ENCODE results near the gene ATXN2L.

Gene ATXN2L

GRCh38 chr16:28866454-28866804 lies 43.6 kb downstream of the ATXN2L start:
- TF ChIP-seq FOXP2 (optimal IDR thresholded peaks at IDR 0.05; ENCODE audit: borderline replicate concordance, extremely low read depth, extremely low read length, insufficient read depth) (no peak), SIN3A (IDR thresholded peaks at IDR 0.05; ENCODE audit: borderline replicate concordance, insufficient read depth, low read length) (no peak), POLR2AphosphoS5 (IDR thresholded peaks at IDR 0.05; ENCODE audit: low read depth, low read length) (no peak), TAF1 (IDR thresholded peaks at IDR 0.05; ENCODE audit: borderline replicate concordance, insufficient read depth, low read length) (no peak), REST (IDR thresholded peaks at IDR 0.05; ENCODE audit: insufficient read depth in 1 of 2, low read depth in 2 of 2, low read length in 2 of 2) (no peak)

GRCh38 chr16:28867241-28867640 lies 44.4 kb downstream of the ATXN2L start:
- TF ChIP-seq POLR2AphosphoS5 (IDR thresholded peaks at IDR 0.05; ENCODE audit: low read depth, low read length): no peak
- TF ChIP-seq SIN3A (IDR thresholded peaks at IDR 0.05; ENCODE audit: borderline replicate concordance, insufficient read depth, low read length): no peak
- no peak for TF ChIP-seq FOXP2 (optimal IDR thresholded peaks at IDR 0.05; ENCODE audit: borderline replicate concordance, extremely low read depth, extremely low read length, insufficient read depth)
- no peak for TF ChIP-seq TAF1 (IDR thresholded peaks at IDR 0.05; ENCODE audit: borderline replicate concordance, insufficient read depth, low read length)
- no peak for TF ChIP-seq REST (IDR thresholded peaks at IDR 0.05; ENCODE audit: insufficient read depth in 1 of 2, low read depth in 2 of 2, low read length in 2 of 2)

- TF ChIP-seq SIN3A (IDR thresholded peaks at IDR 0.05; ENCODE audit: borderline replicate concordance, insufficient read depth, low read length): no peak
- no peak for TF ChIP-seq POLR2AphosphoS5 (IDR thresholded peaks at IDR 0.05; ENCODE audit: low read depth, low read length)
- TF ChIP-seq FOXP2 (optimal IDR thresholded peaks at IDR 0.05; ENCODE audit: borderline replicate concordance, extremely low read depth, extremely low read length, insufficient read depth): no peak
- TF ChIP-seq TAF1 (IDR thresholded peaks at IDR 0.05; ENCODE audit: borderline replicate concordance, insufficient read depth, low read length): no peak
- no peak for TF ChIP-seq REST (IDR thresholded peaks at IDR 0.05; ENCODE audit: insufficient read depth in 1 of 2, low read depth in 2 of 2, low read length in 2 of 2)
Measured at GRCh38 chr16:28869201-28869600, 46.4 kb downstream of the ATXN2L start.

GRCh38 chr16:28872952-28873351 lies 50.2 kb downstream of the ATXN2L start:
- TF ChIP-seq TAF1 (IDR thresholded peaks at IDR 0.05; ENCODE audit: borderline replicate concordance, insufficient read depth, low read length): no peak
- no peak for TF ChIP-seq POLR2AphosphoS5 (IDR thresholded peaks at IDR 0.05; ENCODE audit: low read depth, low read length)
- no peak for TF ChIP-seq SIN3A (IDR thresholded peaks at IDR 0.05; ENCODE audit: borderline replicate concordance, insufficient read depth, low read length)
- TF ChIP-seq REST (IDR thresholded peaks at IDR 0.05; ENCODE audit: insufficient read depth in 1 of 2, low read depth in 2 of 2, low read length in 2 of 2): no peak
- TF ChIP-seq FOXP2 (optimal IDR thresholded peaks at IDR 0.05; ENCODE audit: borderline replicate concordance, extremely low read depth, extremely low read length, insufficient read depth): no peak
